A549 treated with GW870086 at 1 μM for 4 hours (cell line): ENCODE results near the gene SCYGR1. TPM values are rescaled to one million over a fixed set of nuclear protein-coding genes. Genes with fewer than 3 reads are reported as not detected.

Experiments
- total RNA-seq: library from RNA; stranded (reverse); fragments of 200-300 nt; extraction: Qiagen RNA extraction; gene quantifications from 5 replicates; pipeline ENCODE4 v1.2.3, GENCODE V29; 2022; ENCODE audit warnings: low read depth

The SCYGR1 gene
- total RNA-seq = not detected in 5 replicates

GRCh38 chr2:227387583-227387982, at the start of gene SCYGR1:
SCYGR1 (minus strand) TSS chr2:227387949; CDS start chr2:227387949, 0 bp downstream.

GRCh38 chr2:227379095-227379494, 8.7 kb downstream of the SCYGR1 start, which contains the start of gene TM4SF20:
TM4SF20 (minus strand) TSS chr2:227379306; CDS start chr2:227379268, 38 bp downstream.

Other genes with a start within 250 kb of the SCYGR1 start
- gene COL4A4, start 223.7 kb downstream of the SCYGR1 start, total RNA-seq = 1.2 to 2.4 TPM (median 1.8 TPM) in 5 replicates
- 0.50 to 1.2 TPM (median 0.59 TPM) in 5 replicates for gene COL4A3, start 223.3 kb downstream of the SCYGR1 start, total RNA-seq
- 103 to 109 TPM (median 108 TPM) in 5 replicates for gene MFF, start 62.7 kb downstream of the SCYGR1 start, total RNA-seq
- gene TM4SF20, start 8.6 kb downstream of the SCYGR1 start, total RNA-seq = 6.9 to 9.9 TPM (median 8.3 TPM) in 5 replicates
- 94.3 to 131 TPM (median 123 TPM) in 5 replicates for gene AGFG1, start 84.2 kb upstream of the SCYGR1 start, total RNA-seq
- not detected in 5 replicates for gene SCYGR2, start 210.9 kb upstream of the SCYGR1 start, total RNA-seq
- not detected in 5 replicates for gene SCYGR3, start 226.9 kb upstream of the SCYGR1 start, total RNA-seq
- gene SCYGR4, start 229.5 kb upstream of the SCYGR1 start, total RNA-seq = not detected in 5 replicates